Liver (tissue), 9 donors: Measurements from ENCODE around the gene SCN8A. TPM values are rescaled to one million over a fixed set of nuclear protein-coding genes. Genes with fewer than 3 reads are reported as not detected.

Experiments
- DNase-seq: peaks from one replicate; pipeline ENCODE4 v3.0.0-alpha.2; 2017; ENCODE audit warnings: low spot score
- H3K27ac ChIP-seq, 2 donors: one replicate each; pipeline ENCODE4 v1.7.0; 2013; ENCODE audit warnings: inconsistent platforms in 2 of 2, low read length in 2 of 2, control low read depth in 1 of 2, low read depth in 1 of 2, mild to moderate bottlenecking in 1 of 2
- H3K27me3 ChIP-seq, 4 donors: one replicate each; pipeline versions ENCODE4 v1.6.1 to v1.7.0; 2013; ENCODE audit warnings: low read length in 3 of 4, inconsistent platforms in 1 of 4, mild to moderate bottlenecking in 1 of 4, moderate library complexity in 1 of 4; ENCODE audit not compliant: control insufficient read depth in 4 of 4, insufficient read depth in 4 of 4
- H3K36me3 ChIP-seq, 4 donors: one replicate each; pipeline versions ENCODE4 v1.6.1 to v1.7.0; 2013; ENCODE audit warnings: low read length in 3 of 4, mild to moderate bottlenecking in 3 of 4, low read depth in 1 of 4, moderate library complexity in 1 of 4; ENCODE audit not compliant: control insufficient read depth in 4 of 4, insufficient read depth in 3 of 4
- H3K4me1 ChIP-seq, 4 donors: one replicate each; pipeline versions ENCODE4 v1.6.1 to v1.7.0; 2013; ENCODE audit warnings: low read length in 3 of 4, mild to moderate bottlenecking in 3 of 4, moderate library complexity in 1 of 4; ENCODE audit not compliant: control insufficient read depth in 4 of 4, insufficient read depth in 4 of 4
- H3K4me3 ChIP-seq, 3 donors: one replicate each; pipeline versions ENCODE4 v1.6.1 to v1.7.0; 2013; ENCODE audit warnings: low read length in 3 of 3, control low read depth in 1 of 3, low read depth in 1 of 3, mild to moderate bottlenecking in 1 of 3
- H3K9ac ChIP-seq, 2 donors: one replicate each; pipeline ENCODE4 v1.7.0; 2013; ENCODE audit warnings: low read length in 2 of 2, mild to moderate bottlenecking in 2 of 2, moderate library complexity in 2 of 2, control low read depth in 1 of 2, low read depth in 1 of 2
- H3K9me3 ChIP-seq, 4 donors: one replicate each; pipeline versions ENCODE4 v1.6.1 to v1.7.0; 2013; ENCODE audit warnings: low read length in 3 of 4; ENCODE audit not compliant: control insufficient read depth in 4 of 4
- EGR1 ChIP-seq, 2 donors: IDR thresholded peaks; 2 replicates each; pipeline ENCODE4 v1.6.1; 2016 to 2018; ENCODE audit warnings: antibody characterized with exemption in 2 of 2, low read depth in 2 of 2
- FOXA1 ChIP-seq: IDR thresholded peaks from 2 replicates; pipeline ENCODE4 v1.6.1; 2016; ENCODE audit warnings: antibody characterized with exemption
- FOXA2 ChIP-seq: IDR thresholded peaks from 2 replicates; pipeline ENCODE4 v1.6.1; 2016; ENCODE audit warnings: antibody characterized with exemption
- GABPA ChIP-seq, 2 donors: IDR thresholded peaks in 1 of 2; conservative IDR thresholded peaks in 1 of 2; 2 replicates each; pipeline ENCODE4 v1.6.1; 2016; ENCODE audit warnings: antibody characterized with exemption in 2 of 2, mild to moderate bottlenecking in 1 of 2, moderate library complexity in 1 of 2
- HNF4A ChIP-seq, 2 donors: conservative IDR thresholded peaks; 2 replicates each; pipeline ENCODE4 v1.6.1; 2016; ENCODE audit warnings: antibody characterized with exemption in 2 of 2, mild to moderate bottlenecking in 2 of 2
- HNF4G ChIP-seq: IDR thresholded peaks from 2 replicates; pipeline ENCODE4 v1.6.1; 2016; ENCODE audit warnings: antibody characterized with exemption
- JUND ChIP-seq, 2 donors: IDR thresholded peaks; 2 replicates each; pipeline ENCODE4 v1.6.1; 2016; ENCODE audit warnings: antibody characterized with exemption in 2 of 2
- NR2F2 ChIP-seq: IDR thresholded peaks from 2 replicates; pipeline ENCODE4 v1.6.1; 2016; ENCODE audit warnings: antibody characterized with exemption
- RAD21 ChIP-seq, 2 donors: IDR thresholded peaks; 2 replicates each; pipeline ENCODE4 v1.6.1; 2016; ENCODE audit warnings: antibody characterized with exemption in 2 of 2, mild to moderate bottlenecking in 2 of 2
- RXRA ChIP-seq, 2 donors: IDR thresholded peaks; 2 replicates each; pipeline ENCODE4 v1.6.1; 2017 to 2018; ENCODE audit warnings: antibody characterized with exemption in 2 of 2, mild to moderate bottlenecking in 1 of 2
- SP1 ChIP-seq: IDR thresholded peaks from 2 replicates; pipeline ENCODE4 v1.6.1; 2018; ENCODE audit warnings: antibody characterized with exemption, mild to moderate bottlenecking
- TAF1 ChIP-seq: conservative IDR thresholded peaks from 2 replicates; pipeline ENCODE4 v1.6.1; 2016; ENCODE audit warnings: antibody characterized with exemption, mild to moderate bottlenecking
- YY1 ChIP-seq: IDR thresholded peaks from 2 replicates; pipeline ENCODE4 v1.6.1; 2016; ENCODE audit warnings: antibody characterized with exemption, mild to moderate bottlenecking
- WGBS: extraction: QIAGEN DNeasy Blood & Tissue Kit; methylation state at CpG from one replicate; pipeline ENCODE4 v1.1.7; 2013; 5-methylcytosine and 5-hydroxymethylcytosine counted together
- polyA plus RNA-seq, 2 donors: library from polyadenylated mRNA; stranded (reverse) in 1 of 2; unstranded in 1 of 2; fragments of 200-250 nt in 1 of 2; fragments of >200 nt in 1 of 2; fragmentation: Nextera tagmentation in 1 of 2; extraction: Ambion mirVana in 1 of 2; gene quantifications; one replicate each; pipeline versions ENCODE4 v1.2.1 to v1.2.3, GENCODE V29; 2013 to 2015
- total RNA-seq, 2 donors: library from RNA; depleted of rRNA; stranded (reverse); fragments of >200 nt; gene quantifications; one replicate each; pipeline ENCODE4 v1.2.3, GENCODE V29; 2014
- TF ChIP-seq, protein P1 (sequence below): IDR thresholded peaks from 2 replicates; pipeline ENCODE4 v1.6.1; 2016; ENCODE audit warnings: antibody characterized with exemption
- TF ChIP-seq, protein P2 (sequence below): fragments of 150-350 bp; IDR thresholded peaks from 2 replicates; pipeline ENCODE4 v1.5.1; 2017; ENCODE audit warnings: improper control_type of control experiment, low read depth, low read length; ENCODE audit not compliant: missing input control
- TF ChIP-seq, protein P3 (sequence below): IDR thresholded peaks from 2 replicates; pipeline ENCODE4 v1.6.1; 2016; ENCODE audit warnings: antibody characterized with exemption
- TF ChIP-seq, protein P4 (sequence below): IDR thresholded peaks from 2 replicates; pipeline ENCODE4 v1.6.1; 2016; ENCODE audit warnings: antibody characterized with exemption
- TF ChIP-seq, protein P5 (sequence below): IDR thresholded peaks from 2 replicates; pipeline ENCODE4 v1.6.1; 2016; ENCODE audit warnings: antibody characterized with exemption, mild to moderate bottlenecking
- donor health status: healthy.
- donor health status: healthy.
- donor health status: healthy.
- donor health status: healthy.
- donor health status: healthy.

The SCN8A gene
- total and polyA plus RNA-seq, 4 donors = 0.84 to 12.7 (median 3.8) TPM

DNA sequence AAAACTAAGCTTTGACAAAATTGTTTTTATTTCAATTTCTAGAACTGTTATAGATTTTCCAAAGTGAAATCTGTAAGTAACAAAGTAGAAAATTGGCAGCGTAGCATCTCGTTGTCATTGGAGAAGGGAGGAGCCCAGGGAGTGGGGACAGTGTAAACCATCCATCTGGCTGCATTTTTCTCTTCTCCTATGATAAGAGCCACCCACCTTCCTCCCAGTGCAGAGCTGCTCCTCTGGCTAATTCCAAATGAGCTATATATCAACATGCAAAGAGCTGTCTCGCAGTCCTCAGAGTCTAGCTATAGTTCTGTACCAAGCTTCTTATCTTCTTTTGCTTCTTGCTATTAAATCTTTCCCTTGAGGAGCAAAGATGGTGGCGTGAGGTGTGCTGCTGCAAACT lies 56.6 kb downstream of the SCN8A start:
- H3K9me3 ChIP-seq = no peaks in the 10 kb centered on the region
- no peak overlapping the region for H3K9ac ChIP-seq
- no peak for DNase-seq
- H3K4me1 ChIP-seq = peaks cover 0 to 3% (median 0%) of the 10 kb centered on the region in 4 donors
- TF ChIP-seq EGR1 (IDR thresholded peaks at IDR 0.05; ENCODE audit: low read depth in 2 of 2) (no peak), TAF1 (no peak), FOXA2 (no peak), GABPA (IDR thresholded peaks at IDR 0.05 in 1 of 2, conservative IDR thresholded peaks at IDR 0.05 in 1 of 2) (no peak), SP1 (no peak), HNF4G (no peak), NR2F2 (no peak), HNF4A (conservative IDR thresholded peaks at IDR 0.05) (no peak), YY1 (no peak), RAD21 (IDR thresholded peaks at IDR 0.05) (no peak), RXRA (IDR thresholded peaks at IDR 0.05) (no peak), FOXA1 (no peak), JUND (IDR thresholded peaks at IDR 0.05) (no peak)
- TF ChIP-seq, protein P1, sequence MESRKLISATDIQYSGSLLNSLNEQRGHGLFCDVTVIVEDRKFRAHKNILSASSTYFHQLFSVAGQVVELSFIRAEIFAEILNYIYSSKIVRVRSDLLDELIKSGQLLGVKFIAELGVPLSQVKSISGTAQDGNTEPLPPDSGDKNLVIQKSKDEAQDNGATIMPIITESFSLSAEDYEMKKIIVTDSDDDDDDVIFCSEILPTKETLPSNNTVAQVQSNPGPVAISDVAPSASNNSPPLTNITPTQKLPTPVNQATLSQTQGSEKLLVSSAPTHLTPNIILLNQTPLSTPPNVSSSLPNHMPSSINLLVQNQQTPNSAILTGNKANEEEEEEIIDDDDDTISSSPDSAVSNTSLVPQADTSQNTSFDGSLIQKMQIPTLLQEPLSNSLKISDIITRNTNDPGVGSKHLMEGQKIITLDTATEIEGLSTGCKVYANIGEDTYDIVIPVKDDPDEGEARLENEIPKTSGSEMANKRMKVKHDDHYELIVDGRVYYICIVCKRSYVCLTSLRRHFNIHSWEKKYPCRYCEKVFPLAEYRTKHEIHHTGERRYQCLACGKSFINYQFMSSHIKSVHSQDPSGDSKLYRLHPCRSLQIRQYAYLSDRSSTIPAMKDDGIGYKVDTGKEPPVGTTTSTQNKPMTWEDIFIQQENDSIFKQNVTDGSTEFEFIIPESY = no peak
- TF ChIP-seq, protein P2, sequence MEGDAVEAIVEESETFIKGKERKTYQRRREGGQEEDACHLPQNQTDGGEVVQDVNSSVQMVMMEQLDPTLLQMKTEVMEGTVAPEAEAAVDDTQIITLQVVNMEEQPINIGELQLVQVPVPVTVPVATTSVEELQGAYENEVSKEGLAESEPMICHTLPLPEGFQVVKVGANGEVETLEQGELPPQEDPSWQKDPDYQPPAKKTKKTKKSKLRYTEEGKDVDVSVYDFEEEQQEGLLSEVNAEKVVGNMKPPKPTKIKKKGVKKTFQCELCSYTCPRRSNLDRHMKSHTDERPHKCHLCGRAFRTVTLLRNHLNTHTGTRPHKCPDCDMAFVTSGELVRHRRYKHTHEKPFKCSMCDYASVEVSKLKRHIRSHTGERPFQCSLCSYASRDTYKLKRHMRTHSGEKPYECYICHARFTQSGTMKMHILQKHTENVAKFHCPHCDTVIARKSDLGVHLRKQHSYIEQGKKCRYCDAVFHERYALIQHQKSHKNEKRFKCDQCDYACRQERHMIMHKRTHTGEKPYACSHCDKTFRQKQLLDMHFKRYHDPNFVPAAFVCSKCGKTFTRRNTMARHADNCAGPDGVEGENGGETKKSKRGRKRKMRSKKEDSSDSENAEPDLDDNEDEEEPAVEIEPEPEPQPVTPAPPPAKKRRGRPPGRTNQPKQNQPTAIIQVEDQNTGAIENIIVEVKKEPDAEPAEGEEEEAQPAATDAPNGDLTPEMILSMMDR = no peak
- TF ChIP-seq, protein P3, sequence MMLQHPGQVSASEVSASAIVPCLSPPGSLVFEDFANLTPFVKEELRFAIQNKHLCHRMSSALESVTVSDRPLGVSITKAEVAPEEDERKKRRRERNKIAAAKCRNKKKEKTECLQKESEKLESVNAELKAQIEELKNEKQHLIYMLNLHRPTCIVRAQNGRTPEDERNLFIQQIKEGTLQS = no peak
- H3K27me3 ChIP-seq = no peaks in the 10 kb centered on the region
- 94% methylated on average over 4 of the region's 4 CpGs for WGBS
- no peak overlapping the region for H3K4me3 ChIP-seq
- no peaks in the 10 kb centered on the region for H3K36me3 ChIP-seq
- no peak overlapping the region for H3K27ac ChIP-seq

DNA sequence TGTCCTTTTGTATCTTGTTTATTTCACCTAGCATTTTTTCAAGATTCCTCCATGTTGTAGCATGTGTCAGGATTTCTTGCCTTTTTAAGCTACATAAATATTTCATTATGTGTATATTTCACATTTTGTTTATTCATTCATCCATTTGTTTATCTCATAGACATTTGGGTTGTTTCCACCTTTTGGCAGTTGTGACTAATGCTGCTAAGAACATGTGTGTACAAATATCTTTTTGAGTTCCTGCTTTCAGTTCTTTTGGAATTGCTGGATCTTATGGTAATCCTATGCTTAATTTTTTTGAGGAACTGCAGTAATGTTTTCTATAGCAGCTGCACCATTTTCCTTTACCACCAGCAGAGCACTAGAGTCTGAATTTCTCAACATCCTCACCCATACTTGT lies 62.4 kb downstream of the SCN8A start:
- no peaks in the 10 kb centered on the region for H3K27me3 ChIP-seq
- TF ChIP-seq HNF4G = no peak
- TF ChIP-seq TAF1 = no peak
- no peak for TF ChIP-seq HNF4A (conservative IDR thresholded peaks at IDR 0.05)
- no peak for TF ChIP-seq JUND (IDR thresholded peaks at IDR 0.05)
- no peak for TF ChIP-seq RXRA (IDR thresholded peaks at IDR 0.05)
- no peak for TF ChIP-seq EGR1 (IDR thresholded peaks at IDR 0.05; ENCODE audit: low read depth in 2 of 2)
- TF ChIP-seq FOXA1 = no peak
- no peak for TF ChIP-seq GABPA (IDR thresholded peaks at IDR 0.05 in 1 of 2, conservative IDR thresholded peaks at IDR 0.05 in 1 of 2)
- TF ChIP-seq, protein P4, sequence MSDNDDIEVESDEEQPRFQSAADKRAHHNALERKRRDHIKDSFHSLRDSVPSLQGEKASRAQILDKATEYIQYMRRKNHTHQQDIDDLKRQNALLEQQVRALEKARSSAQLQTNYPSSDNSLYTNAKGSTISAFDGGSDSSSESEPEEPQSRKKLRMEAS = no peak
- TF ChIP-seq, protein P5, sequence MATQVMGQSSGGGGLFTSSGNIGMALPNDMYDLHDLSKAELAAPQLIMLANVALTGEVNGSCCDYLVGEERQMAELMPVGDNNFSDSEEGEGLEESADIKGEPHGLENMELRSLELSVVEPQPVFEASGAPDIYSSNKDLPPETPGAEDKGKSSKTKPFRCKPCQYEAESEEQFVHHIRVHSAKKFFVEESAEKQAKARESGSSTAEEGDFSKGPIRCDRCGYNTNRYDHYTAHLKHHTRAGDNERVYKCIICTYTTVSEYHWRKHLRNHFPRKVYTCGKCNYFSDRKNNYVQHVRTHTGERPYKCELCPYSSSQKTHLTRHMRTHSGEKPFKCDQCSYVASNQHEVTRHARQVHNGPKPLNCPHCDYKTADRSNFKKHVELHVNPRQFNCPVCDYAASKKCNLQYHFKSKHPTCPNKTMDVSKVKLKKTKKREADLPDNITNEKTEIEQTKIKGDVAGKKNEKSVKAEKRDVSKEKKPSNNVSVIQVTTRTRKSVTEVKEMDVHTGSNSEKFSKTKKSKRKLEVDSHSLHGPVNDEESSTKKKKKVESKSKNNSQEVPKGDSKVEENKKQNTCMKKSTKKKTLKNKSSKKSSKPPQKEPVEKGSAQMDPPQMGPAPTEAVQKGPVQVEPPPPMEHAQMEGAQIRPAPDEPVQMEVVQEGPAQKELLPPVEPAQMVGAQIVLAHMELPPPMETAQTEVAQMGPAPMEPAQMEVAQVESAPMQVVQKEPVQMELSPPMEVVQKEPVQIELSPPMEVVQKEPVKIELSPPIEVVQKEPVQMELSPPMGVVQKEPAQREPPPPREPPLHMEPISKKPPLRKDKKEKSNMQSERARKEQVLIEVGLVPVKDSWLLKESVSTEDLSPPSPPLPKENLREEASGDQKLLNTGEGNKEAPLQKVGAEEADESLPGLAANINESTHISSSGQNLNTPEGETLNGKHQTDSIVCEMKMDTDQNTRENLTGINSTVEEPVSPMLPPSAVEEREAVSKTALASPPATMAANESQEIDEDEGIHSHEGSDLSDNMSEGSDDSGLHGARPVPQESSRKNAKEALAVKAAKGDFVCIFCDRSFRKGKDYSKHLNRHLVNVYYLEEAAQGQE = no peak
- TF ChIP-seq, protein P3 = no peak
- TF ChIP-seq, protein P1 = no peak
- no peak for TF ChIP-seq FOXA2
- no peak for TF ChIP-seq SP1
- no peak for TF ChIP-seq YY1
- TF ChIP-seq, protein P2 = no peak
- DNase-seq = no peak
- H3K4me1 ChIP-seq = no peaks in the 10 kb centered on the region
- H3K9me3 ChIP-seq = no peaks in the 10 kb centered on the region
- no peaks in the 10 kb centered on the region for H3K36me3 ChIP-seq
- H3K9ac ChIP-seq = no peak overlapping the region
- no peak overlapping the region for H3K27ac ChIP-seq
- no peak overlapping the region for H3K4me3 ChIP-seq
